ENCODE data around the gene SLC9A9. TPM values are rescaled to one million over a fixed set of nuclear protein-coding genes. Genes with fewer than 3 reads are reported as not detected.

The SLC9A9 gene
- total RNA-seq, 2 donors from 2014 or later, result 1.3 to 3.7 TPM

- no peak overlapping the region for H3K27ac Mint-ChIP-seq
- DNase-seq, result no peak
- no peaks in the 10 kb centered on the region for H3K36me3 Mint-ChIP-seq (ENCODE audit: low read depth)
- Histone ChIP-seq H3K4me3 (ENCODE audit: low read length) (no peak overlapping the region), H3K36me3 (ENCODE audit: control insufficient read depth, insufficient read depth, low read length) (no peaks in the 10 kb centered on the region), H3K27me3 (ENCODE audit: control insufficient read depth, insufficient read depth, low read length, poor library complexity, severe bottlenecking) (no peaks in the 10 kb centered on the region), H3K9ac (ENCODE audit: extremely low read depth, low read length, poor library complexity, severe bottlenecking) (no peak overlapping the region), H3K4me1 (ENCODE audit: control insufficient read depth, insufficient read depth, low read length) (no peaks in the 10 kb centered on the region), H3K27ac (ENCODE audit: low read depth, low read length) (no peak overlapping the region), H3K9me3 (ENCODE audit: control insufficient read depth, low read length) (no peaks in the 10 kb centered on the region)
- no peaks in the 10 kb centered on the region for H3K4me1 Mint-ChIP-seq
- no peak for TF ChIP-seq CTCF (conservative IDR thresholded peaks at IDR 0.05)
- no peaks in the 10 kb centered on the region for H3K27me3 Mint-ChIP-seq (ENCODE audit: insufficient read depth)
- H3K4me3 Mint-ChIP-seq, result no peak overlapping the region
- no peaks in the 10 kb centered on the region for H3K9me3 Mint-ChIP-seq
- 89% methylated on average over 2 of the region's 2 CpGs for WGBS, 2 experiments (ENCODE audit: insufficient coverage in 1 of 2, insufficient read length in 1 of 2)
These were observed 116.5 kb downstream of the SLC9A9 start for GRCh38 chr3:143731776-143732175.

- no peaks in the 10 kb centered on the region for H3K27me3 ChIP-seq (ENCODE audit: control insufficient read depth, insufficient read depth, low read length, poor library complexity, severe bottlenecking)
- H3K36me3 Mint-ChIP-seq (ENCODE audit: low read depth), result no peaks in the 10 kb centered on the region
- no peaks in the 10 kb centered on the region for H3K36me3 ChIP-seq (ENCODE audit: control insufficient read depth, insufficient read depth, low read length)
- H3K4me3 ChIP-seq (ENCODE audit: low read length), result no peak overlapping the region
- no peak overlapping the region for H3K27ac Mint-ChIP-seq
- H3K9me3 Mint-ChIP-seq, result no peaks in the 10 kb centered on the region
- H3K9ac ChIP-seq (ENCODE audit: extremely low read depth, low read length, poor library complexity, severe bottlenecking), result no peak overlapping the region
- no peaks in the 10 kb centered on the region for H3K4me1 Mint-ChIP-seq
- DNase-seq, result no peak
- H3K27me3 Mint-ChIP-seq (ENCODE audit: insufficient read depth), result no peaks in the 10 kb centered on the region
- H3K27ac ChIP-seq (ENCODE audit: low read depth, low read length), result no peak overlapping the region
- H3K4me3 Mint-ChIP-seq, result no peak overlapping the region
- H3K4me1 ChIP-seq (ENCODE audit: control insufficient read depth, insufficient read depth, low read length), result no peaks in the 10 kb centered on the region
- no peaks in the 10 kb centered on the region for H3K9me3 ChIP-seq (ENCODE audit: control insufficient read depth, low read length)
- TF ChIP-seq CTCF (conservative IDR thresholded peaks at IDR 0.05), result no peak
- WGBS, 2 experiments (ENCODE audit: insufficient coverage in 1 of 2, insufficient read length in 1 of 2), result 97% methylated on average over 1 of the region's 1 CpG; no CpG with 5 or more reads in 1 of the 2 experiments
These were observed 116.9 kb downstream of the SLC9A9 start for GRCh38 chr3:143731320-143731719.

GRCh38 chr3:143727391-143727790 is 120.9 kb downstream of the SLC9A9 start:
- DNase-seq, result no peak
- H3K36me3 ChIP-seq (ENCODE audit: control insufficient read depth, insufficient read depth, low read length), result no peaks in the 10 kb centered on the region
- Mint-ChIP-seq H3K27me3 (ENCODE audit: insufficient read depth) (no peaks in the 10 kb centered on the region), H3K36me3 (ENCODE audit: low read depth) (no peaks in the 10 kb centered on the region), H3K4me3 (no peak overlapping the region), H3K9me3 (no peaks in the 10 kb centered on the region), H3K27ac (no peak overlapping the region), H3K4me1 (no peaks in the 10 kb centered on the region)
- no peak for TF ChIP-seq CTCF (conservative IDR thresholded peaks at IDR 0.05)
- H3K27me3 ChIP-seq (ENCODE audit: control insufficient read depth, insufficient read depth, low read length, poor library complexity, severe bottlenecking), result no peaks in the 10 kb centered on the region
- no peaks in the 10 kb centered on the region for H3K4me1 ChIP-seq (ENCODE audit: control insufficient read depth, insufficient read depth, low read length)
- H3K4me3 ChIP-seq (ENCODE audit: low read length), result no peak overlapping the region
- WGBS, 2 experiments (ENCODE audit: insufficient coverage in 1 of 2, insufficient read length in 1 of 2), result 71 to 87% methylated on average over 1 to 3 of the region's 3 CpGs
- H3K9me3 ChIP-seq (ENCODE audit: control insufficient read depth, low read length), result no peaks in the 10 kb centered on the region
- H3K27ac ChIP-seq (ENCODE audit: low read depth, low read length), result no peak overlapping the region
- no peak overlapping the region for H3K9ac ChIP-seq (ENCODE audit: extremely low read depth, low read length, poor library complexity, severe bottlenecking)
